IPS-NIHi7 (cell line): Measurements from ENCODE around the gene OLFM3.
A peak's percentile ranks its signal among the peaks of the same experiment; 100 is the strongest.

Experiments used
- DNase-seq: peaks from one replicate; pipeline ENCODE4 v3.0.0; 2012; ENCODE audit warnings: mixed read lengths; ENCODE audit errors: extremely low spot score

The OLFM3 gene

DNA sequence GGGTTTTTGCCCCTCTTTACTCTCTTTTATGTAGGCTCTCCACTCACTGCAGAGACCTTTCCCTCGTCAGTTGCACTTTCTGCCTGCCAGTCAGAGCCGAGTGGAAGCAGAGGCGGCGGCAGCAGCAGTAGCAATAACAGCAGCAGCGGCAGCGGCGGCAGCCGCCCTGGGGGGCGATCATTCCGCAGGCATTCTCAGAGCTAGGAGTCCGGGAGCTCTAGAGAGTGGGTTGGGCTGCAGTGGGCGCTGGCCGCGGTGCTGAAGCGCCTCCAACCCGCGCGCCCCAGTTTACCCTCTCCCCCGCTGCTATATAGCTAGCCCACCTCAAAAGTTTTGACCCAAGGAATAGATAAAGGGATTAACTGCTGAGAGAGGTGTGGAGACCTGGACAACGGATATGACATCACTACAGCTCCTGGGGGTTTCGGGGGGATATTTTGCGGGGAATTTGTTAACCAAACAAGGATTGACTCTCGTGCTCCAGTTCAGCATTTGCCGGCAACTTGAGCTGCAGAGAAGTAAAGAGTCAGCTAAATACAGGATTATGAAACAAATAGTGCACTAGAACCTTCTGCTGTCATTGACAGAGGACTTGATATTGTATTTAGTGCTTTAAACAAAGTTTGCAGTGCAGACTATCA lies at the start of gene OLFM3:
Gene OLFM3 (minus strand): TSS at position 102 of the 641 bp plus-strand sequence.
- peak; percentile 89 for DNase-seq

GRCh38 chr1:102045752-102046151 lies 49.0 kb upstream of the OLFM3 start:
- no peak for DNase-seq

DNA sequence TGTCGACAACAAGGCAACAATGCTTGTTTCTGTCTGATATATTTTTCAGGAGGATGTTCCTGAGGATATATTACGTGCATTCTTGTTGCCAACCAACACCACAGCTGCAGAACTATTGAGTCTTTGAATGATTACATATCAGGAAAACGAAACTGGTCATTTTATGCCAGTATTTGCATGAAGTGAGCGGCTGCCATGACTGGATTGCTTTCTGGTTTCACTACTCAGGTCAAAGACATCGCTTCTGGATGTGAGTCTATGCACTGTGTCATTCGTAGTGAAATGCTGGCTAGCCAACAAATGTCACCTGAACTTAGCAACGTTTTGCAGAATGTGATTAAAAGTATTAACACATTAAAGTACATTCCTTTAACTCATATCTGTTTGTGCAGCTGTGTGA lies 35.8 kb upstream of the OLFM3 start:
- DNase-seq = no peak

GRCh38 chr1:102019530-102019929 lies 22.8 kb upstream of the OLFM3 start:
- DNase-seq = no peak

DNA sequence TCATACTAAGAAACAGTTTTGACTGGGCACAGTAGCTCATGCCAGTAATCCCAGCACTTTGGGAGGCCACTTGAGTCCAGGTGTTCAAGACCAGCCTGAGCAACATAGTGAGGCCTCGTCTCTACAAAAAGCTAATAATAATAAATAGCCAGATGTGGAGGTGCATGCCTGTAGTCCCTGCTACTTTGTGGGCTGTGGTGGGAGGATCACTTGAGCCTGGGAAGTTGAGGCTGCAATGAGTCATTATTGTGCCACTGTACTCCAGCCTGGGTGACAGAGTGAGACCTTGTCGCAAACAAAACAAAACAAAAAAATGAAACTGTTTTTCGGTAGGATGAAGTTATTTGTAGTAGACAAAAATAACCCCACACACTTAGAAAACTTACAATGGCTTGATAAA lies 19.0 kb upstream of the OLFM3 start:
- no peak for DNase-seq

GRCh38 chr1:102002057-102002456 lies 5.3 kb upstream of the OLFM3 start:
- DNase-seq = no peak

DNA sequence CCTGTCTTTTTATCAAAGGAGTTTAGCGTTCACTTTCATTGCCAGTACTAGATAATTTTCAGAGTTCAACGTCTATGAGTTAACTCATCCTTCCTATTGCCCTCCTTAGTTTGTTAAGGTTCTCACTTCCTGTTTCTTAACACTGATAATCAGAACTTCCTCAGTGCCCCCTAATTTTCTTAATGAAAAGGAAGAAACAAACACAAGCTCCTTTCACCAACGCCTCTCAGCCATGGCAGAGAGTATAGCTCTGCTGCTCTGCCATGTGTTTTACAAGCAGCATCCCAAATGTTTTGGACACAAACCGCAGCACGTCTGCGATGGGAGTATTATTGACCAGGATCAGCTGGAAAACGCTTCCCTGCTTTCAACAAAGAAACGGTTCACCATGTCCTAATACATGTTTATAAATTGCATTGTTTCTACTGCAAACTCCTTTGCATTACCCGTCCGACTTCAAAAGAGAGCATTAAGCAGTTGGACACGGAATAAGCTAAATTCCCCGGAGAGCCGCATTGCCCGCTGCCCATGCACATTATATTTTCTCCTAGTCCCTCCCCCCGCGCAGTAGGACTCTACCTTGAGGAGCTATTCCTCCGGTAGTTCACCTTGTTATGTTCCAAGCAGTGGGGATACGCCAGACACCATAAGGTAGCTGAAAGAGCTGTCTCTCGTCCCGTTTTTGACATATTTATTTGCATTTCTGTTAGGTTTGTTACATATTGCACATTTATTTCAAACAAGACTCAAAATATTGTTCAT lies 561 bp downstream of the OLFM3 start:
- peak; percentile 17 for DNase-seq

- no peak for DNase-seq
These were observed 3.0 kb downstream of the OLFM3 start for GRCh38 chr1:101993710-101994109.

DNA sequence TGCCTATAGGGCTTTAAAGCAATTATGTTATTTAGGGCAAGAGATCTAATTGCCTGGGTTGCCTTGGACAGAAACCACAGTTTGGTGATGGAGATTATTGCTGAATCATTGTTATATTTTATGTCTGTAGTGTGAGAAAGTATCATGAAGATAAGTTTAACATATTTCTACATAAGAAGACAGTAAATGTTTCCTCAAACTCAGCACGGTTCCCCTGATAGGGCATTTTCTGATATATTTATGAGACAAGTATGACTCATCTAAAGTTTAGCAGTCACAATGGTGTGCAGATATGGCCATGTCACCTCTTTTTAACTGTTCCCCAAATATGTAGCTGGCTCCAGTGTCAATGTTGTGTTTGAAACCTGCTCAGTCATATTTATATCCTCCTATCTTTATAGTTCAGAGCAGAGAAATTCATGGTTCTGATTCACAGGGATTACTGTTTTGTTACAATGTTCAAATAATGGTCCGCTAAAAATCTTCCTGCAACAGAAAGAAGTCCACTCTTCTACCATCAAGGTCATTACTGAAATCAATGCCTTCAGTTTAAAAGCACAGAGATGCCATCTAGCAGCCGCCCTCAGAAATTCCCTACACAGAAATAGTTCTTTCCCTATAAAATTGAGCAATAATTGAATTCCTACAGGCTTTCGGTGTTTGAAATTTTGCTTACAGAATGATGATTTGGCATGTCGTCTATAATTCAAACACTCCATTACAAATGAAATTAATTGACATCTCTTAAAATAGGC lies 3.7 kb downstream of the OLFM3 start:
- no peak for DNase-seq

- DNase-seq = no peak
These were observed 15.8 kb downstream of the OLFM3 start for GRCh38 chr1:101980974-101981373.

DNA sequence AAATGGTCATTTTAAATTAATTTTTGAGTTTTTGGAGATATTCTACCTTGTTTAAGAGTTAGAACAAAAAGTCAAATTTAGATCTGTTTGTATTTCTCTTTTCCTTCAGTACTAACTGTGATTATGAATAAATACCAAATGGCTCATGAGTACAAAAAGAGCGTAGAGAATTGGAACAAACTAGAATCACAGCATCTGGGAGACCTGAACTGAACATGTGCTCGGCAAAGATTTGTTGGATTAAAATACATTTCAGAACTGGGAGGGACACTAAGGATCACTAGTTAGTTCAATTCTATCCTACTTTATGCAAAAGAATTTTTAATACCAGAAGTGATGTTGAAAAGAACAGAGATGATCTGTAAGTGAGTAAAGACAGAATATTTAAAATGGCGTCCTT lies 19.5 kb downstream of the OLFM3 start:
- no peak for DNase-seq

GRCh38 chr1:101976161-101976560 lies 20.6 kb downstream of the OLFM3 start:
- DNase-seq = no peak

- no peak for DNase-seq
These were observed 21.4 kb downstream of the OLFM3 start for GRCh38 chr1:101975371-101975770.

- DNase-seq = no peak
These were observed 22.0 kb downstream of the OLFM3 start for GRCh38 chr1:101974599-101975274.

DNA sequence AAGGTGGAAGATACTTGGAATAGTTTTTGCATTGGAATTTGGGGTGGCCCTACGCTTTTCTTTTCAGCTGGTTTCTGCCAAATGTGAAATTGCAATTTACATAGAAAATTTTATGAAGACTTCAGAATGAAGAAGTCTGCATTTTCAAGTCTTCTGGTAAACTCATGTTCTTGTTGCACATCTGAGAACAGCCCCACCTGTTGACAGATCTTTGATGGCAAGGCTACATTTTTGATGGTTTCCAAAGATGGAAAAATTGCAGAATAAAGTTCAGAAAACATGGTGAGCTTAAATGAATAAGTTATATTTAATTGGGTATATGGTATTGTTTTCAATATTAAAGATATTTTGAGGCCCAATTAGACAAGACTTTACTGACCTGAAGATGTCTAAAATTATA lies 25.4 kb downstream of the OLFM3 start:
- no peak for DNase-seq

DNA sequence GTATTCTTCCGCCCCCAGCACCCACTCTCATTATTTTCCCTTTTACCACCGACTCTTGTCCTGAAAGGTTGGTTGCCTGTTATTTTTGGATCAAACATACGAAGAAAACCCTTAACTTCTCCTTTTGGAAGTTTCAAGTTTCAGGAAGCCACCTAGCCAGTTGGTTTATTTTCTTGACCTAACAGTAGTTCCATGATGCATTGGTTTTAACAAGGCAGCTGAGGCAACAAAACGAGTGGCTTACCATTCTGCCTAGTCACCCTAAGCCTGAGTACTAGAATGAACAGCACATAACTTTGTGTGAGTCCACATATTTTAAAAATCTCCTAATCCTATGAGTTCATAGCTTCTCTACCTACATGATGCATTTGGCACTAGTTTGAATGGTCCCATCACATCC lies 28.9 kb downstream of the OLFM3 start:
- DNase-seq = no peak

DNA sequence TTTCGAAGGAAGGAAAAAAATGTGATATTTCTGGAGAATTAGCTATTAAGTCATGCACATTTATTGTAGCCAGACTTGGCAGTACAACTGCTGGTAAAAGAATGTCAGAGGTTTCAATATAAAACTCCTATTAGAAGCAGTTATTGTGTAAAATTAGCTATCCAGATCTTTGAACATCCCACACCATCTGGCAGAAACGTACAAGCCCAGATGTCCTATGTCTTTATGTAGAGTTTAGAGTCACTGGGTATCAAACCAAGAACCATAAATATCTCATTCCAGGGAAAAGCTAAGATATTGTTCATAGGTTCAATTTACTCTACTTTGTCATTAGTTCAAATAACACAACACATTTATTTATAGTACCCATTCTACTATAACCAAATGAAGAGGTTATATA lies 31.4 kb downstream of the OLFM3 start:
- DNase-seq = no peak

- DNase-seq = no peak
These were observed 32.0 kb downstream of the OLFM3 start for GRCh38 chr1:101964708-101965107.

- no peak for DNase-seq
These were observed 36.6 kb downstream of the OLFM3 start for GRCh38 chr1:101960142-101960541.

GRCh38 chr1:101959456-101959855 lies 37.3 kb downstream of the OLFM3 start:
- no peak for DNase-seq

DNA sequence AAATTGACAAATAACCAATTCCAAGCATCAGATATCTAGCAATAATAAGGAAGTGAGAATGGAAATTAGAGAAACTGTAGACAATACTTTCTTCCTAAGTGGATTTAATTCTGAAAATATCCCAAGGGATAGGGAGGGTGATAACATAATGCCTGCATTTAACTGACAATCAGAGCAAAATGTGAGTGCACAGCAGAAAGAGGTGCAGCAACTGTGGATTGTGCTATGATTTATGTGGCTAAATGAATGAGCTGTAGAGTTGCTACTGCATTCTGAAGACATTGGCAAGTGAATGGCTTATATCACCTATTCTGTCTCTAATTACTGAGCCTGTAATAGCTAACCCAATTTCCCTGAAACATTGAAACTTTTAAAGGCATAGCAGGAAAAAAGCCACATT lies 39.0 kb downstream of the OLFM3 start:
- no peak for DNase-seq

GRCh38 chr1:101953623-101954022 lies 43.1 kb downstream of the OLFM3 start:
- DNase-seq = no peak
